Activated CD8-positive, alpha-beta memory T cell treated with anti-CD3 and anti-CD28 coated beads for 36 hours (primary cell): ENCODE results near the gene DTX2. TPM values are rescaled to one million over a fixed set of nuclear protein-coding genes. Genes with fewer than 3 reads are reported as not detected.
"Not testable (repeated sequence)": the region's sequence is repeated elsewhere in the genome, so short reads cannot be mapped to it uniquely, and the experiment has no call there.

ENCODE experiments used
- CTCF ChIA-PET: fragments of 350-600 bp; sonication (Branson Sonifier 250); formaldehyde crosslinking; loops from one replicate; lab custom pipeline; 2021; ENCODE audit warnings: antibody characterized with exemption; lab: Charles Lee
- POLR2A ChIA-PET: fragments of 350-600 bp; sonication (Branson Sonifier 250); formaldehyde crosslinking; loops from one replicate; lab custom pipeline; 2021; ENCODE audit warnings: antibody characterized with exemption; lab: Charles Lee
- total RNA-seq, 2 experiments: library from RNA; stranded (reverse); gene quantifications; one replicate each; pipeline ENCODE4 v1.2.3, GENCODE V29; 2021

The DTX2 gene
- 10 to 100 TPM; 17.1 to 21.9 TPM for total RNA-seq

DNA sequence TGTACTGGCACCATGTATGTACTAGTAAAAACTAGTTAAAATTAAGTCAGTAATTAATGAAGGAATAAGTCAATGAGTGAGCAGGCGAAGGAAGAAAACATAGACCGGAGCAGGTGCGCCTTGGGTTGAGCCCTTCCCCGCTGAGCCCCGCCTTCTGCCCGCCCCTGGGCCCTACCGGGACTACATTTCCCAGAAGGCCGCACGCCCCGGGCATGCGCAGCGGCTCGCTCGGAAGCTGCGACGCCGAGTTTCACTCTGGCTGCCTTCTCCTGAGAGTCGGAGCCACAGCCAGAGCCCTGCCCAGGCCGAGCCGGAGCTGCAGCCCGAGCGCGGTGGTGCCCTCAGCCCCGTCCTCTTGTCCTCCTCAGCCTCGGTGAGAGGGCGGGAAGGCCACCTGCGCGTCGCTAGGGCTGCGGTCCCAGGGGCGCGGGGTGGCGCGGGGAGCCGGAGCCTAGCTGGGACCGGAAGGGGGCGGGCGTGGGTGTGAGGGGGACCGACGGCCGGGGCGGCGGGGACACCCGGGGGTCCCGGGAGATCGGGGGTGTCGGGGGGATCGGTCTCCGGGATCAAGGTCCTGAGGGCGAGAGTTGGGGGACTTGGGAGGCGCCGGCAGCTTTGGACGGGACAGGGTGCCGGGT, at the start of gene DTX2:
TSS of gene DTX2 (plus strand) at position 246 of the 638 bp plus-strand sequence. CDS start 18,801 bp downstream, outside the sequence.
- POLR2A ChIA-PET, result not testable (repeated sequence)

GRCh38 chr7:76412249-76412648, 49.3 kb upstream of the DTX2 start:
- POLR2A ChIA-PET, result interaction anchor here (0.6 kb wide), 1 partner anchor 48 kb away, joined by 3 read pairs; no protein-coding TSS in a partner anchor
- CTCF ChIA-PET, result no interaction called here

More for the DNA sequence above, at the start of gene DTX2:
- CTCF ChIA-PET, result not testable (repeated sequence)

- POLR2A ChIA-PET, CTCF ChIA-PET: not testable (repeated sequence)
Measured at GRCh38 chr7:76417654-76418310, 43.7 kb upstream of the DTX2 start.

GRCh38 chr7:76421097-76421496, 40.4 kb upstream of the DTX2 start:
- CTCF ChIA-PET, POLR2A ChIA-PET: not testable (repeated sequence)

- ChIA-PET POLR2A (no interaction called here), CTCF (interaction anchor here (0.6 kb wide), 1 partner anchor 266 kb away, joined by 3 read pairs; no protein-coding TSS in a partner anchor)
Measured at GRCh38 chr7:76423666-76424412, 37.7 kb upstream of the DTX2 start.

- CTCF ChIA-PET, result interaction anchor here (0.6 kb wide), 1 partner anchor 26 kb away, joined by 3 read pairs; no protein-coding TSS in a partner anchor
- POLR2A ChIA-PET, result no interaction called here
Measured at GRCh38 chr7:76424413-76425111, 36.9 kb upstream of the DTX2 start, which contains the start of gene ZP3. TSS of gene ZP3 (plus strand) at chr7:76424950. CDS start at chr7:76424965, 15 bp downstream.

DNA sequence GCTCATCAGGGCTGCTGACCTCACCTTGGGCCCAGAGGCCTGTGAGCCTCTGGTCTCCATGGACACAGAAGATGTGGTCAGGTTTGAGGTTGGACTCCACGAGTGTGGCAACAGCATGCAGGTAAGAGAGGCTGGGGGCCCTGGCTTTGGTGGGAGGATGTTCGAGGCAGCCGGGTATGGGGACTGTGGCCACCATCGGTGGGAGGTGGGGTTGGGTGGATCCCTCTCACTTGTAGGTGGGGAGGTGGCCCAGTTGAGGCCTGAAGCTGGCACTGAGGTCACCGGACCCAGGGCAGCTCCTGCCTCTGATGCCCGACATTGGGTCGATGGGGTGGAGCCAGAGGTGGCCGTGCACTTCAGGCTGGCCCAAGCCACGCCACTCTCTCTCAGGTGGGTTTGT, 36.4 kb upstream of the DTX2 start:
- CTCF ChIA-PET, result no interaction called here
- POLR2A ChIA-PET, result no interaction called here

DNA sequence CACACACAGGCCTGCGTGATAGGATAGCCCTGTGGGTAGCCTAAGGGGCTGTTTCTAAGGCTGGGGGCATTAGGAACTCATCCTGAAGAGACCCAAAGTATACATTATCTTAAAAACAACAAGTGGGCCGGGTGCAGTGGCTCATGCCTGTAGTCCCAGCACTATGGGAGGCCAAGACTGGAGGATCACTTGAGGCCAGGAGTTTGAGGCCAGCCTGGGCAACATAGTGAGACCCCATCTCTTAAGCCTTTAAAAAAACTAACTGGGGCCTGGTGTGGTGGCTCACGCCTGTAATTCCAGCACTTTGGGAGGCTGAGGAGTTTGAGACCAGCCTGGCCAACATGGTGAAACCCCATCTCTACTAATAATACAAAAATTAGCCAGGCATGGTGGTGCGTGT, 36.0 kb upstream of the DTX2 start:
- POLR2A ChIA-PET, CTCF ChIA-PET: not testable (repeated sequence)

DNA sequence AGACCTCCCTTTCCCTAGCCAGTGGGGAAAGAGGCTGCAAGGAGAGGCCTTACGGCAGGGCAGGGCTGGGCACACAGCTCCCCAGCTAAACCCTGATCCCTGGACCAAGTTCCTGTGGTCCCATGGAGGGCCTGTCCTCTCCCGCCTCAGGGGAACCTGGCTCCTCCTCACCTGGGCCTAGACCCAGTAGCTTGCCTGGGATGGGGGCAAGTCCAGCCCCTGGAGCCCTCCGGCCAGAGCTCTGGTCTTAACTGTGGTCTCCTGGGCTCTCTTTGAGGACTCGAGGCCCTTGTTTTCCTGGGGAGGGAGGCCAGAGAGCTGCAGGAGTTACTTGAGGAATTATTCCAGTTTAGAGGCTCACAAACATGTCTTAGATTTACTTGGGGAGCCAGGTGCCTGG, 35.3 kb upstream of the DTX2 start:
- ChIA-PET POLR2A (no interaction called here), CTCF (no interaction called here)

GRCh38 chr7:76427635-76428034, 33.9 kb upstream of the DTX2 start:
- CTCF ChIA-PET, result interaction anchor here (1.2 kb wide), 1 partner anchor 19 kb away, joined by 4 read pairs; no protein-coding TSS in a partner anchor
- POLR2A ChIA-PET, result no interaction called here

DNA sequence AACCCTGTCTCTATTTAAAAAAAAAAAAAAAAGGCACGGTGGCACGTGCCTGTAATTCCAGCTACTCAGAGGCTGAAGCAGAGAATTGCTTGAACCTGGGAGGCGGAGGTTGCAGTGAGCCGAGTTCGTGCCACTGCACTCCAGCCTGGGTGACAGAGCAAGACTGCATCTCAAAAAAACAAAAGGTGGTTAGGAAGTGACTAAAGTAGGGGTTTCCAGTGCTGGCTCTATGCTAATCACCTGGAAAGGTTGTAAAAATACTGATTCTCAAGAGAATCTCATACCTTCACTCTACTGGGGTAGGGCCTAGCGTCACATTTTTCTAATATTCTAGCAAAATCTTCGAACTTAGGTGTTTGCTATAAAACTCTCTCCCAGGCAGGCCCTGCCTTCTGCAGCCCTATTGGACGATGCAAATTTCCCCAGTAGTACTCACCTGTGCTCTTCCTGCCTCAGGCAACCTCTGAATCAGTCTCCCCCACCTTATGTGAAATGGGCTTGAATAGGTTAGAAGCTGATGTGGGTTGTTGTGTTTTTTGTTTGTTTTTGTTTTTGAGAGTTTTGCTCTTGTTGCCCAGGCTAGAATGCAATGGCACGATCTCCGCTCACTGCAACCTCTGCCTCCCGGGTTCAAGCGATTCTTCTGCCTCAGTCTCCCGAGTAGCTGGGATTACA, 33.2 kb upstream of the DTX2 start:
- ChIA-PET CTCF (interaction anchor here (1.2 kb wide), 1 partner anchor 20 kb away, joined by 4 read pairs; no protein-coding TSS in a partner anchor), POLR2A (no interaction called here)

DNA sequence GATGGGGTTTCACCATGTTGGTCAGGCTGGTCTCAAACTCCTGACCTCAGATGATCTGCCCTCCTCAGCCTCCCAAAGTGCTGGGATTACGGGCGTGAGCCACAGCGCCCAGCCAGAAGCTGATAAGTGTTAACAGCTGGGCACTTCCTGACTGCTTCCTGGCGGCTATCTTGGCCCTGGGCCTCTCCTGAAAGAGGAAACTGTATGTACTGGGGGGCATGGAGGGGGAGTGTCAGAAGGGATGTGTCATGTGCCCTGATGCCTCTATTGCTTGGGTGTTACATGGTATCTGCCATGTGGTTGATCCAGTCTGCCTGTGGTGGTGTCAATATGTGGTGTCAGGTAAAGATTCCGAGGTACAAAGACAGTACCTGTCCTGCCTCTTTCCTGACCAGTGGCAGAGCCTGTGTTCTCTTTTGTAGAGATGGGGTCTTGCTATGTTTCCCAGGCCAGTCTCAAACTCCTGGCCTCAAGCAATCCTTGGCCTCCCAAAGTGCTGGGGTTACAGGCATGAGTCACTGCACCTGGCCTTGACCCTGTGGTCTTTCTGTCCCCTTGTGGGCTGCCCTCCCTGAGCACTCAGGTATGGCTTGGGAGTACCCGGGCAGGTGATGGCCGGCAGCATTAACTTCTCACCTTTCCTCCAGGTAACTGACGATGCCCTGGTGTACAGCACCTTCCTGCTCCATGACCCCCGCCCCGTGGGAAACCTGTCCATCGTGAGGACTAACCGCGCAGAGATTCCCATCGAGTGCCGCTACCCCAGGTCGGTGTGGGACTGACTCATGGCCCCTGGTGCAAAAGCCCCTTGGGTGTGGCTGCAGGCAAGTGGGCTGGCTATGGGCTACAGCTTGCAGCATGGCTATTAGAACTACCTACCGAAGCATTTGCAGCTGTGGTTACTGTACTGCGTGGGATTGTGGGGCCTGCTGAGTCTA, 32.4 kb upstream of the DTX2 start:
- POLR2A ChIA-PET, result no interaction called here
- CTCF ChIA-PET, result no interaction called here

- ChIA-PET CTCF (no interaction called here), POLR2A (no interaction called here)
Measured at GRCh38 chr7:76430211-76430610, 31.3 kb upstream of the DTX2 start.

DNA sequence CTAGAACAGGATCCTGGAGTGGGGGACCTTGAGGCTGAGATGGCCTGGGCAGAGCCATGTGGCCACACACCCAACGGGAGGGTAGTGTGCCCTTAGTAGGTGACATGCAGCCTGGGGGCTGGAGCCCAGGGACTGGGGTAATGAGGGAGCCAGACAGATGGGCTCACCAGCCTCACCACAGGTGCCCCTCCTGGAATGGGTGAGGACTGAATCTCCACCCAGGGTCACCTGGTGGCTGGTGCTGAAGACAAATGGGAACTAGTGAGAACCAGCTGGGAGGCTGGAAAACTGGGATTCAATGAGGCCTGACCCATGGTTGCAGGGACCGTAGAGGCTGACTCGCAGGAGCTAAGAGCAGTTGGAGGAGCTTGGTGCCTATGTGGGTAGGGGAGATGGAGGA, 30.7 kb upstream of the DTX2 start:
- CTCF ChIA-PET, result no interaction called here

DNA sequence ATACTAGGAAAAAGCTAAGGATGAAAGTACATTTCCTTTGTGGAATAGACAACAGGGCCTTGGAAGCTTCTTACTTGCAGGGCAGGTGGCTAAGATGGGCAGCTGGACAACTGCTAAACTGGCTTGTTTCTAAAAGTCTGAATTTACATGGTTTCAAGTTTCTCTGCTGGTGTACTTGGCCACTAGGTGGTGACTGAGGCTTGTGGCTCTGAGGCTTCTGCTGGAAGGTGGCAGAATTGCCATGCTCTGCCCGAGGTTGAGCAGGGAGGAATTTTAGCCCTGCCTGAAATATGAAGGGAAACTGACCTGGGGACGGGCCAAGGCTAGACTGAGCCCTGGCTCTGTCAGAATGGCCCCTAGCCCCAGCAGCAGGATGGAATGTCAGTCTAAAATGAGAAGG, 23.6 kb upstream of the DTX2 start:
- CTCF ChIA-PET, POLR2A ChIA-PET: not testable (repeated sequence)

More for the DNA sequence above, 30.7 kb upstream of the DTX2 start:
- POLR2A ChIA-PET, result no interaction called here

GRCh38 chr7:76439120-76439888, 22.2 kb upstream of the DTX2 start:
- CTCF ChIA-PET, POLR2A ChIA-PET: not testable (repeated sequence)

- CTCF ChIA-PET, POLR2A ChIA-PET: not testable (repeated sequence)
Measured at GRCh38 chr7:76440404-76440803, 21.1 kb upstream of the DTX2 start.
